Measurements from ENCODE around the gene CTDSP1. TPM values are rescaled to one million over a fixed set of nuclear protein-coding genes. Genes with fewer than 3 reads are reported as not detected.
A peak's percentile ranks its signal among the peaks of the same experiment; 100 is the strongest.

CTDSP1 gene
- 27.9 TPM for polyA plus RNA-seq (2012; ENCODE audit: low read depth, missing spikeins)

GRCh38 chr2:218399391-218400166 is at the start of gene CTDSP1:
TSS of gene CTDSP1 (plus strand) at chr2:218399868. CDS start at chr2:218400091, 223 bp downstream.
- no peak for TF ChIP-seq POLR2A (IDR thresholded peaks at IDR 0.05; ENCODE audit: low read depth, low read length)
- TF ChIP-seq TAF1 (IDR thresholded peaks at IDR 0.05; ENCODE audit: low read depth, low read length): no peak
- TF ChIP-seq POU2F2 (IDR thresholded peaks at IDR 0.05; ENCODE audit: low read depth, low read length): peak; percentile 79; the same call in 1 of the 2 replicates
- TF ChIP-seq PAX5 (IDR thresholded peaks at IDR 0.05; ENCODE audit: insufficient read depth, low read length, severe bottlenecking): peak; percentile 83
- TF ChIP-seq SPI1 (IDR thresholded peaks at IDR 0.05; ENCODE audit: low read depth, low read length): no peak
- TF ChIP-seq POLR2AphosphoS5 (IDR thresholded peaks at IDR 0.05; ENCODE audit: low read depth, low read length): no peak
- FAIRE-seq (peak; percentile 98), DNase-seq (ENCODE audit: insufficient read length, low spot score) (peak; percentile 89)

GRCh38 chr2:218354045-218354444 is 45.6 kb upstream of the CTDSP1 start:
- TF ChIP-seq POLR2AphosphoS5 (IDR thresholded peaks at IDR 0.05; ENCODE audit: low read depth, low read length) (no peak), POLR2A (IDR thresholded peaks at IDR 0.05; ENCODE audit: low read depth, low read length) (no peak)
- DNase-seq (ENCODE audit: insufficient read length, low spot score): no peak
- FAIRE-seq: no peak

GRCh38 chr2:218354850-218355443 is 44.7 kb upstream of the CTDSP1 start:
- TF ChIP-seq POU2F2 (IDR thresholded peaks at IDR 0.05; ENCODE audit: low read depth, low read length) (no peak), SPI1 (IDR thresholded peaks at IDR 0.05; ENCODE audit: low read depth, low read length) (no peak), POLR2A (IDR thresholded peaks at IDR 0.05; ENCODE audit: low read depth, low read length) (no peak), PAX5 (IDR thresholded peaks at IDR 0.05; ENCODE audit: insufficient read depth, low read length, severe bottlenecking) (no peak), TAF1 (IDR thresholded peaks at IDR 0.05; ENCODE audit: low read depth, low read length) (no peak), POLR2AphosphoS5 (IDR thresholded peaks at IDR 0.05; ENCODE audit: low read depth, low read length) (no peak)
- DNase-seq (ENCODE audit: insufficient read length, low spot score) (no peak), FAIRE-seq (no peak)

- DNase-seq (ENCODE audit: insufficient read length, low spot score) (no peak), FAIRE-seq (no peak)
- no peak for TF ChIP-seq SPI1 (IDR thresholded peaks at IDR 0.05; ENCODE audit: low read depth, low read length)
- no peak for TF ChIP-seq POLR2AphosphoS5 (IDR thresholded peaks at IDR 0.05; ENCODE audit: low read depth, low read length)
- TF ChIP-seq POU2F2 (IDR thresholded peaks at IDR 0.05; ENCODE audit: low read depth, low read length): no peak
- TF ChIP-seq POLR2A (IDR thresholded peaks at IDR 0.05; ENCODE audit: low read depth, low read length): no peak
- TF ChIP-seq PAX5 (IDR thresholded peaks at IDR 0.05; ENCODE audit: insufficient read depth, low read length, severe bottlenecking): no peak
- no peak for TF ChIP-seq TAF1 (IDR thresholded peaks at IDR 0.05; ENCODE audit: low read depth, low read length)
These were observed 42.2 kb upstream of the CTDSP1 start for GRCh38 chr2:218357236-218358177.

GRCh38 chr2:218360453-218360852 is 39.2 kb upstream of the CTDSP1 start:
- TF ChIP-seq PAX5 (IDR thresholded peaks at IDR 0.05; ENCODE audit: insufficient read depth, low read length, severe bottlenecking): no peak
- TF ChIP-seq SPI1 (IDR thresholded peaks at IDR 0.05; ENCODE audit: low read depth, low read length): no peak
- TF ChIP-seq POU2F2 (IDR thresholded peaks at IDR 0.05; ENCODE audit: low read depth, low read length): no peak
- TF ChIP-seq POLR2AphosphoS5 (IDR thresholded peaks at IDR 0.05; ENCODE audit: low read depth, low read length): no peak
- no peak for TF ChIP-seq POLR2A (IDR thresholded peaks at IDR 0.05; ENCODE audit: low read depth, low read length)
- TF ChIP-seq TAF1 (IDR thresholded peaks at IDR 0.05; ENCODE audit: low read depth, low read length): no peak
- FAIRE-seq (no peak), DNase-seq (ENCODE audit: insufficient read length, low spot score) (no peak)

GRCh38 chr2:218362606-218363005 is 37.1 kb upstream of the CTDSP1 start:
- DNase-seq (ENCODE audit: insufficient read length, low spot score) (no peak), FAIRE-seq (no peak)
- TF ChIP-seq POLR2AphosphoS5 (IDR thresholded peaks at IDR 0.05; ENCODE audit: low read depth, low read length) (no peak), POU2F2 (IDR thresholded peaks at IDR 0.05; ENCODE audit: low read depth, low read length) (no peak), POLR2A (IDR thresholded peaks at IDR 0.05; ENCODE audit: low read depth, low read length) (no peak), SPI1 (IDR thresholded peaks at IDR 0.05; ENCODE audit: low read depth, low read length) (0 out of 2 replicates have a peak, but pooled peaks have one; percentile 8), PAX5 (IDR thresholded peaks at IDR 0.05; ENCODE audit: insufficient read depth, low read length, severe bottlenecking) (no peak)

GRCh38 chr2:218363736-218364135 is 35.9 kb upstream of the CTDSP1 start:
- DNase-seq (ENCODE audit: insufficient read length, low spot score) (no peak), FAIRE-seq (no peak)
- TF ChIP-seq TAF1 (IDR thresholded peaks at IDR 0.05; ENCODE audit: low read depth, low read length) (no peak), PAX5 (IDR thresholded peaks at IDR 0.05; ENCODE audit: insufficient read depth, low read length, severe bottlenecking) (no peak), POLR2AphosphoS5 (IDR thresholded peaks at IDR 0.05; ENCODE audit: low read depth, low read length) (no peak), POLR2A (IDR thresholded peaks at IDR 0.05; ENCODE audit: low read depth, low read length) (no peak), POU2F2 (IDR thresholded peaks at IDR 0.05; ENCODE audit: low read depth, low read length) (no peak), SPI1 (IDR thresholded peaks at IDR 0.05; ENCODE audit: low read depth, low read length) (no peak)

GRCh38 chr2:218364196-218364595 is 35.5 kb upstream of the CTDSP1 start:
- DNase-seq (ENCODE audit: insufficient read length, low spot score) (no peak), FAIRE-seq (no peak)
- TF ChIP-seq POLR2AphosphoS5 (IDR thresholded peaks at IDR 0.05; ENCODE audit: low read depth, low read length) (no peak), TAF1 (IDR thresholded peaks at IDR 0.05; ENCODE audit: low read depth, low read length) (no peak), SPI1 (IDR thresholded peaks at IDR 0.05; ENCODE audit: low read depth, low read length) (no peak), POU2F2 (IDR thresholded peaks at IDR 0.05; ENCODE audit: low read depth, low read length) (no peak), PAX5 (IDR thresholded peaks at IDR 0.05; ENCODE audit: insufficient read depth, low read length, severe bottlenecking) (no peak), POLR2A (IDR thresholded peaks at IDR 0.05; ENCODE audit: low read depth, low read length) (no peak)
